Neuronal stem cell (in vitro differentiated cells): ENCODE results near the gene INAFM2.

Source experiments
- DNase-seq: peaks from one replicate; pipeline ENCODE4 v3.0.0-alpha.2; 2013; ENCODE audit warnings: low spot score
- H2AFZ ChIP-seq: one replicate; pipeline ENCODE4 v1.6.1; 2013; ENCODE audit warnings: mild to moderate bottlenecking, low read length, inconsistent platforms
- H2AK5ac ChIP-seq: 2 replicates; pipeline ENCODE4 v1.6.1; 2013; ENCODE audit warnings: low read depth, mild to moderate bottlenecking, inconsistent platforms, low read length, moderate library complexity, mixed read lengths
- H2BK120ac ChIP-seq: 2 replicates; pipeline ENCODE4 v1.6.1; 2013; ENCODE audit warnings: low read depth, mild to moderate bottlenecking, inconsistent platforms, low read length, moderate library complexity, mixed read lengths
- H2BK12ac ChIP-seq: one replicate; pipeline ENCODE4 v1.6.1; 2013; ENCODE audit warnings: low read length, inconsistent platforms
- H2BK15ac ChIP-seq: 2 replicates; pipeline ENCODE4 v1.6.1; 2013; ENCODE audit warnings: mild to moderate bottlenecking, low read length, inconsistent platforms, mixed read lengths
- H2BK5ac ChIP-seq: one replicate; pipeline ENCODE4 v1.6.1; 2013; ENCODE audit warnings: inconsistent platforms, mild to moderate bottlenecking, low read length, moderate library complexity
- H3K14ac ChIP-seq: one replicate; pipeline ENCODE4 v1.6.1; 2013; ENCODE audit warnings: low read length, inconsistent platforms
- H3K18ac ChIP-seq: 2 replicates; pipeline ENCODE4 v1.6.1; 2013; ENCODE audit warnings: low read length, inconsistent platforms
- H3K23ac ChIP-seq: 2 replicates; pipeline ENCODE4 v1.6.1; 2013; ENCODE audit warnings: low read depth, mild to moderate bottlenecking, mixed read lengths, low read length, inconsistent platforms; ENCODE audit not compliant: poor library complexity
- H3K27ac ChIP-seq: replicated peaks from 3 replicates; pipeline ENCODE4 v1.5.1; 2013; ENCODE audit warnings: low read length, inconsistent platforms
- H3K27me3 ChIP-seq, 3 experiments: 2 replicates each; pipeline ENCODE4 v1.6.1; 2013; ENCODE audit warnings: low read length in 3 of 3, mild to moderate bottlenecking in 2 of 3, inconsistent platforms in 1 of 3, low read depth in 1 of 3, mixed read lengths in 1 of 3, moderate library complexity in 1 of 3; ENCODE audit not compliant: control insufficient read depth in 3 of 3, insufficient read depth in 3 of 3
- H3K36me3 ChIP-seq, 2 donors: replicated peaks in 1 of 2; 2 replicates each; pipeline ENCODE4 v1.6.1; 2013; ENCODE audit warnings: low read length in 2 of 2; ENCODE audit not compliant: control insufficient read depth in 2 of 2, insufficient read depth in 2 of 2
- H3K4ac ChIP-seq: 2 replicates; pipeline ENCODE4 v1.6.1; 2013; ENCODE audit warnings: inconsistent platforms, mild to moderate bottlenecking, low read length, moderate library complexity
- H3K4me1 ChIP-seq, 2 donors: 1 replicate in 1 of 2; 2 replicates in 1 of 2; pipeline ENCODE4 v1.6.1; 2013; ENCODE audit warnings: low read length in 2 of 2, low read depth in 1 of 2; ENCODE audit not compliant: control insufficient read depth in 2 of 2, insufficient read depth in 1 of 2
- H3K4me2 ChIP-seq: one replicate; pipeline ENCODE4 v1.6.1; 2013; ENCODE audit warnings: mild to moderate bottlenecking, low read length, inconsistent platforms; ENCODE audit not compliant: insufficient read depth, poor library complexity, severe bottlenecking
- H3K4me3 ChIP-seq, 2 donors: 2 replicates each; pipeline ENCODE4 v1.5.1; 2013; ENCODE audit warnings: low read length in 2 of 2, mild to moderate bottlenecking in 2 of 2, inconsistent platforms in 1 of 2, moderate library complexity in 1 of 2
- H3K79me1 ChIP-seq: one replicate; pipeline ENCODE4 v1.6.1; 2013; ENCODE audit warnings: low read depth, mild to moderate bottlenecking, inconsistent platforms, low read length, moderate library complexity
- H3K9ac ChIP-seq: one replicate; pipeline ENCODE4 v1.6.1; 2013; ENCODE audit warnings: mild to moderate bottlenecking, low read depth, low read length, inconsistent platforms; ENCODE audit not compliant: poor library complexity
- H3K9me3 ChIP-seq, 2 donors: replicated peaks in 1 of 2; 2 replicates each; pipeline versions ENCODE3 to v1.6.1; 2013; ENCODE audit warnings: low read length in 2 of 2, mild to moderate bottlenecking in 2 of 2, inconsistent platforms in 1 of 2, low read depth in 1 of 2, mixed read lengths in 1 of 2, moderate library complexity in 1 of 2; ENCODE audit not compliant: control insufficient read depth in 2 of 2, insufficient read depth in 1 of 2
- H4K8ac ChIP-seq: one replicate; pipeline ENCODE4 v1.6.1; 2013; ENCODE audit warnings: low read depth, mild to moderate bottlenecking, inconsistent platforms, low read length, moderate library complexity
- H4K91ac ChIP-seq: one replicate; pipeline ENCODE4 v1.6.1; 2013; ENCODE audit warnings: low read length, low read depth, mild to moderate bottlenecking, inconsistent platforms; ENCODE audit not compliant: poor library complexity
- WGBS, 2 donors: extraction: QIAGEN DNeasy Blood & Tissue Kit; methylation state at CpG; one replicate each; pipeline ENCODE4 v1.1.7; 2013; ENCODE audit warnings: missing lambda C conversion rate in 2 of 2, mixed read lengths in 1 of 2; ENCODE audit not compliant: insufficient read length in 2 of 2, insufficient replicate concordance in 1 of 2; ENCODE audit errors: extremely low coverage in 2 of 2; 5-methylcytosine and 5-hydroxymethylcytosine counted together

Gene INAFM2

DNA sequence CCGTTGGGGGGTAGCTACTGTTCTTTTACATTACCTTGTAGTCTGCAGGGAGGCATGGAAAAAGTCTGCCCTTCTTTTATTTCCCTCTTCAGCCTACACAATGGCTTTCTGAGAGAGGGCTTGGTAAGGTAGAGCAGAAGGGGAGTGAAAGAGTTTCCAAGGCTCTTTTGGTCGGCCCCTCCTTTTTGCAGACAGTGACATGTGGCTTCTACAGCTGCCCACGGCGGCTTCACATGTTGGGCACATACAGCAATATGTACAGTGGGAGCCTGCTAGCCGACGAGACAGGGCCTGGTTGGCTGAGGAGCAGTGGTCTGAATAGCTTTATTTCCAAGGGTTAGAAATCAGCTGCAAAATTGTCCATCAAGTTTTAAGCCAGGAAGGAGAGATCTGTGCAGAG is 4.0 kb downstream of the INAFM2 start:
- Histone ChIP-seq H2AK5ac (no peak overlapping the region), H3K14ac (no peak overlapping the region), H3K4me3 (no peak overlapping the region), H3K4me2 (no peak overlapping the region), H2AFZ (peak overlapping the region; percentile 31), H3K9ac (no peak overlapping the region), H3K9me3 (peaks cover 0 to 5% of the 10 kb centered on the region in 2 donors), H3K4ac (no peak overlapping the region), H2BK5ac (no peak overlapping the region), H2BK15ac (no peak overlapping the region), H2BK120ac (no peak overlapping the region), H3K4me1 (peaks cover 39 to 60% of the 10 kb centered on the region in 2 donors), H3K27me3 (peaks cover 0 to 14% (median 4%) of the 10 kb centered on the region in 3 experiments), H4K8ac (no peak overlapping the region), H3K79me1 (no peaks in the 10 kb centered on the region), H3K23ac (no peak overlapping the region), H3K27ac (no peak overlapping the region), H2BK12ac (no peak overlapping the region), H4K91ac (no peak overlapping the region), H3K18ac (no peak overlapping the region), H3K36me3 (peaks cover 0 to 6% of the 10 kb centered on the region in 2 donors)
- WGBS, 2 donors = no CpG with 5 or more reads among the region's 6 CpGs
- DNase-seq = no peak

DNA sequence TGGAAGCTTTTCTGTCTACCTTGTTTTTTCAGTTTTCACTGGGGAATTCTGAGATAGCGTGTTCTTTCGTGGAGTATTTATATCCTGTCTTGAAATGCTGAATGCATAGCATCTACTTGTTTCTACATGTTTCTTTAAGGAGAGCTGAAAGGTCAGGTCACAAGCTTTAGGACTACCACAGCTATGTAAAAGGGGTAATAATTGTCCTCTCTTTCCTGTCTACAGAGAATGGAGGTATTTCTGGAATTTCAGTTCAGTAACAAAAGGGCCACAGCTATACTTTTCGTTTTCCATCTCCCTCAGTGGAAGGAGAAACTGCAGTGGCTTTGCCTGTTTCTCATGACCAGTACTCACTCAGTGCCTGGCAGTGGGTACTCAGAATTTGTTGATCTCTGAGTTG is 4.7 kb downstream of the INAFM2 start:
- no peak overlapping the region for H3K23ac ChIP-seq
- H3K4me2 ChIP-seq = no peak overlapping the region
- H2BK120ac ChIP-seq = no peak overlapping the region
- H3K36me3 ChIP-seq = peaks cover 0 to 6% of the 10 kb centered on the region in 2 donors
- no peak overlapping the region for H3K4ac ChIP-seq
- H2BK15ac ChIP-seq = no peak overlapping the region
- no peak overlapping the region for H3K9ac ChIP-seq
- H3K79me1 ChIP-seq = no peaks in the 10 kb centered on the region
- DNase-seq = no peak
- H3K9me3 ChIP-seq = peaks cover 0 to 5% of the 10 kb centered on the region in 2 donors
- H3K27ac ChIP-seq = no peak overlapping the region
- no peak overlapping the region for H3K14ac ChIP-seq
- no peak overlapping the region for H2AFZ ChIP-seq
- no CpG with 5 or more reads among the region's 3 CpGs for WGBS, 2 donors
- H3K4me1 ChIP-seq = peaks cover 33 to 54% of the 10 kb centered on the region in 2 donors
- H3K27me3 ChIP-seq = peaks cover 0 to 8% (median 0%) of the 10 kb centered on the region in 3 experiments
- H3K4me3 ChIP-seq = no peak overlapping the region
- H4K91ac ChIP-seq = no peak overlapping the region
- H4K8ac ChIP-seq = no peak overlapping the region
- no peak overlapping the region for H2BK12ac ChIP-seq
- no peak overlapping the region for H3K18ac ChIP-seq
- H2BK5ac ChIP-seq = no peak overlapping the region
- no peak overlapping the region for H2AK5ac ChIP-seq

DNA sequence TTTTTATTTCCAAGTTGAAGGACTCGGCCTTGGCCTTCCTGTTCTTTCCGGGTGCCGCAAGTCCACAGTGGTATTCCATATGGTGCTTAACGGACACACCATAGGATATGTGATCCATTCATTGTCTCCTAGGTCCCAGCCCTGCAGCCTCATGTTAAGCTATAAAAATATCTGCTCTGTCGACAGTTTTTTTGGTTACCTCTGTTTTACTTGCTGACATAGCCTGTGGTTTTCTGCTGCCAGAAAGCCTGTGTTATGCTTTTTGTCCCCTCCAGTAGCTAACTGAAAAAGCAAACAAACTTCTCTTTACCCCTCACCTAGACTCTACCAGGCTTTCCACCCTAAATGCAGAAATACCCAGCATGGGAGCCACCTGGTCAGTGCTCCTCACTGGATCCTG is 5.3 kb downstream of the INAFM2 start:
- peaks cover 33 to 55% of the 10 kb centered on the region in 2 donors for H3K4me1 ChIP-seq
- no peak overlapping the region for H2BK12ac ChIP-seq
- no peak overlapping the region for H4K8ac ChIP-seq
- WGBS, 2 donors = no CpG with 5 or more reads among the region's 5 CpGs
- peaks cover 0 to 5% of the 10 kb centered on the region in 2 donors for H3K9me3 ChIP-seq
- H2BK120ac ChIP-seq = no peak overlapping the region
- H3K4me3 ChIP-seq = no peak overlapping the region
- H2BK5ac ChIP-seq = no peak overlapping the region
- no peak overlapping the region for H3K14ac ChIP-seq
- H2BK15ac ChIP-seq = no peak overlapping the region
- no peak overlapping the region for H3K9ac ChIP-seq
- H3K4ac ChIP-seq = no peak overlapping the region
- peaks cover 0 to 6% of the 10 kb centered on the region in 2 donors for H3K36me3 ChIP-seq
- H3K27me3 ChIP-seq = peaks cover 0 to 8% (median 0%) of the 10 kb centered on the region in 3 experiments
- H3K27ac ChIP-seq = no peak overlapping the region
- H3K23ac ChIP-seq = no peak overlapping the region
- no peak for DNase-seq
- no peak overlapping the region for H3K4me2 ChIP-seq
- no peaks in the 10 kb centered on the region for H3K79me1 ChIP-seq
- no peak overlapping the region for H3K18ac ChIP-seq
- no peak overlapping the region for H4K91ac ChIP-seq
- no peak overlapping the region for H2AK5ac ChIP-seq
- no peak overlapping the region for H2AFZ ChIP-seq

DNA sequence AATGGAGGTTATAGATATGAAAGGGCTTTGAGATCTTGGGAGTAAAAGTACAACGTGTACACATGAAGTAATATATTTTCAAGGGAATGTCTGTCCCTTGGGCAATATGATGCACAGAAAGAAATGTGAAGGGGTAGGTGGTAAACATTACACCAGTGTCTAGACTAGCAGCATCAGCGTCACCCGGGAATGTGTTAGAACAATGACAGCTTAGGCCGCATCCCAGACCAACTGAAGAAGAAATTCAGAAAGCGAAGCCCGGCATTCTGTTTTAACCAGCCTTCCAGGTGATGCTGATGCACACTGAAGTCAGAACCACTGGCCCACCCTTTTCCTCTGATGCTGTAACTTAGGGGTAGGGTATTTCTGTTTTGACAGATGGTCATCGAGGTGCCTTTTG is 6.3 kb downstream of the INAFM2 start:
- H3K18ac ChIP-seq = no peak overlapping the region
- no CpG with 5 or more reads among the region's 7 CpGs for WGBS, 2 donors
- H3K36me3 ChIP-seq = peaks cover 0 to 6% of the 10 kb centered on the region in 2 donors
- no peak overlapping the region for H3K23ac ChIP-seq
- H3K4me2 ChIP-seq = no peak overlapping the region
- no peak overlapping the region for H2AFZ ChIP-seq
- H3K4me1 ChIP-seq = peaks cover 35 to 54% of the 10 kb centered on the region in 2 donors
- peaks cover 0 to 7% (median 0%) of the 10 kb centered on the region in 3 experiments for H3K27me3 ChIP-seq
- H2BK12ac ChIP-seq = no peak overlapping the region
- no peak overlapping the region for H3K14ac ChIP-seq
- H2BK120ac ChIP-seq = no peak overlapping the region
- no peak overlapping the region for H3K27ac ChIP-seq
- H3K4me3 ChIP-seq = no peak overlapping the region
- DNase-seq = no peak
- H2AK5ac ChIP-seq = no peak overlapping the region
- no peak overlapping the region for H4K8ac ChIP-seq
- H2BK5ac ChIP-seq = no peak overlapping the region
- H3K9me3 ChIP-seq = peaks cover 0 to 5% of the 10 kb centered on the region in 2 donors
- no peak overlapping the region for H3K4ac ChIP-seq
- H4K91ac ChIP-seq = no peak overlapping the region
- no peak overlapping the region for H3K9ac ChIP-seq
- H3K79me1 ChIP-seq = no peaks in the 10 kb centered on the region
- H2BK15ac ChIP-seq = no peak overlapping the region
